Measurements from ENCODE around the gene FRMPD4.

The FRMPD4 gene

DNA sequence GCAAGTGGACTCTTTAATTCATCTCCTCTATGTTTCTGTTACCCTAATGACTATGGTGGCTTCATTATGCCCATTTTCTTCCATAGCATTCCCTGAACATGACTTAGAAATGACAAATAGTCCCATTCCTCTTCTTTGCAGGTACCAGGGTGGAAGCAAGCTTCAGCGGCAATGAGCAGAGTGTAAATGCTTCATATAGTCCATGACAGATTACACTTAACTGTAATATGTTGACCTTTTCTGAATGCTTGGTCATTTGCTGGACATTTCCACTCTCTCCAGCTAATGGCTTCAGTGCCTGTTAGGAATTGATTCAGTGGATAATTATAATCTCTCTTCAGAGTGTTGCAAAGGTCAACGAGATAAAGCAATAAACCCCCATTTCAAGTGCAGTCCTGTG lies 523.2 kb downstream of the FRMPD4 start:
- H3K36me3 ChIP-seq (ENCODE audit: control insufficient read depth, insufficient read depth, low read length): no peaks in the 10 kb centered on the region
- H3K4me1 ChIP-seq (ENCODE audit: control insufficient read depth, insufficient read depth, low read length): no peaks in the 10 kb centered on the region
- H3K9ac ChIP-seq (ENCODE audit: low read length): no peak overlapping the region
- no peaks in the 10 kb centered on the region for H3K27me3 ChIP-seq (ENCODE audit: control insufficient read depth, insufficient read depth, low read length)
- H3K4me3 ChIP-seq (ENCODE audit: low read length): no peak overlapping the region
- H3K9me3 ChIP-seq (ENCODE audit: control insufficient read depth, low read length): no peaks in the 10 kb centered on the region

DNA sequence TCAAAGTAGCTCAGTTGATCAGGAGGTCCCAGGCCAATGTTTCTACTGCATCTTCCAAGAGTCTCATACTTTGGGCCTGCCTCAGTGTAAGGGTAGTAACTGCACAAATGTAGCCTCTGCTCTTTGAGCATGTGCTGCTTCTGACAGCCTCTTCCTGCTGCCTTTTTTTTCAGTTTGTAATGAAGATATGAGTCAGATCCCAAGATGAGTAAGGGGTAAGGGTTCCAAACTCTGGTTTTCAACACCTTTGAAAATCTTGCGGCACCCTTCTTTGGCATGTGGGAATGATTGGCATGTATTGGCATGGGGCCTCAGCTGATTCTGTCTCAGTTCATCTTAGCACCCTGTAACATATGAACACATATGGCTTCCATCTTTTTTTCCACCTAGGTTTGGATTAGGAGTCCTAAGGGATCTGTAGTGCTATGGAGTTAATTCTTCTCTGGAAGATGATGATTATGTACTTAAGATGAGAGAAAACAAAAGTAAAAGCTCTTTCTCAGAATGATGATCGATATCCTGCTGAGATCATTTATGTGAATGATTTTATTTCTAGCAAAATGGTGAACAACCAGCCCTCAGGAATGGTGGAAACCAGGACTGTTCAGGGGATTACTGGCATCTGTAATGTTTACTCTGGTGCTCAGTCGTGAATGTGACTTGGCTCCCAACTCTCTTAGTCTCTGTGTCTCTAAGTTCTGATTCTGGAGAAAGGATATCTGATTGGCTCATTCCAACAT lies 534.3 kb downstream of the FRMPD4 start:
- Histone ChIP-seq H3K9ac (ENCODE audit: low read length) (no peak overlapping the region), H3K4me3 (ENCODE audit: low read length) (no peak overlapping the region), H3K9me3 (ENCODE audit: control insufficient read depth, low read length) (no peaks in the 10 kb centered on the region), H3K4me1 (ENCODE audit: control insufficient read depth, insufficient read depth, low read length) (no peaks in the 10 kb centered on the region), H3K27me3 (ENCODE audit: control insufficient read depth, insufficient read depth, low read length) (no peaks in the 10 kb centered on the region), H3K36me3 (ENCODE audit: control insufficient read depth, insufficient read depth, low read length) (no peaks in the 10 kb centered on the region)

- Histone ChIP-seq H3K36me3 (ENCODE audit: control insufficient read depth, insufficient read depth, low read length) (no peaks in the 10 kb centered on the region), H3K9me3 (ENCODE audit: control insufficient read depth, low read length) (no peaks in the 10 kb centered on the region), H3K4me3 (ENCODE audit: low read length) (no peak overlapping the region)
Measured at GRCh38 chrX:12673487-12673886, 535.2 kb downstream of the FRMPD4 start.

GRCh38 chrX:12679522-12679921 lies 541.2 kb downstream of the FRMPD4 start:
- Histone ChIP-seq H3K9ac (ENCODE audit: low read length) (no peak overlapping the region), H3K9me3 (ENCODE audit: control insufficient read depth, low read length) (no peaks in the 10 kb centered on the region), H3K4me3 (ENCODE audit: low read length) (no peak overlapping the region), H3K27me3 (ENCODE audit: control insufficient read depth, insufficient read depth, low read length) (no peaks in the 10 kb centered on the region), H3K36me3 (ENCODE audit: control insufficient read depth, insufficient read depth, low read length) (no peaks in the 10 kb centered on the region), H3K4me1 (ENCODE audit: control insufficient read depth, insufficient read depth, low read length) (no peaks in the 10 kb centered on the region)

More at GRCh38 chrX:12673487-12673886, 535.2 kb downstream of the FRMPD4 start:
- Histone ChIP-seq H3K4me1 (ENCODE audit: control insufficient read depth, insufficient read depth, low read length) (no peaks in the 10 kb centered on the region), H3K27me3 (ENCODE audit: control insufficient read depth, insufficient read depth, low read length) (no peaks in the 10 kb centered on the region), H3K9ac (ENCODE audit: low read length) (no peak overlapping the region)

DNA sequence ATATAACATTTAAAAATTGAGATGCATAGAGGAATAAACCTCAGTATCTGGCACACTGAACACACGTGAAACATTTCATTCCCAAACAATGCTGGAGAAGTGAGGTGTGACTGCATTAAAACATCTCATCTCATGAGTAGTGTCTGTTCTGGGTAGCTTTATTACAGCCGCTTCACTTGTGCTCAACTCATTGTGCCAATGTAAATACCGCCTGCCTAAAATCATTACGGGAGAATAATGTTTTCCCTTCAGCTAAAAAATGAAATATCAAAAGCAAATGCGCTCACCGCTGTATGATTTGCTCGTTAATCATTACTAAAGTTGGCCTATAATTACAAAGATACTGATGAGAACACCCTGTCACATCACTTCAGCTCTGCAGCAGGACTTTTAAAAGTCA lies 542.8 kb downstream of the FRMPD4 start:
- Histone ChIP-seq H3K4me1 (ENCODE audit: control insufficient read depth, insufficient read depth, low read length) (no peaks in the 10 kb centered on the region), H3K36me3 (ENCODE audit: control insufficient read depth, insufficient read depth, low read length) (no peaks in the 10 kb centered on the region), H3K9ac (ENCODE audit: low read length) (no peak overlapping the region), H3K9me3 (ENCODE audit: control insufficient read depth, low read length) (no peaks in the 10 kb centered on the region), H3K4me3 (ENCODE audit: low read length) (no peak overlapping the region), H3K27me3 (ENCODE audit: control insufficient read depth, insufficient read depth, low read length) (no peaks in the 10 kb centered on the region)

DNA sequence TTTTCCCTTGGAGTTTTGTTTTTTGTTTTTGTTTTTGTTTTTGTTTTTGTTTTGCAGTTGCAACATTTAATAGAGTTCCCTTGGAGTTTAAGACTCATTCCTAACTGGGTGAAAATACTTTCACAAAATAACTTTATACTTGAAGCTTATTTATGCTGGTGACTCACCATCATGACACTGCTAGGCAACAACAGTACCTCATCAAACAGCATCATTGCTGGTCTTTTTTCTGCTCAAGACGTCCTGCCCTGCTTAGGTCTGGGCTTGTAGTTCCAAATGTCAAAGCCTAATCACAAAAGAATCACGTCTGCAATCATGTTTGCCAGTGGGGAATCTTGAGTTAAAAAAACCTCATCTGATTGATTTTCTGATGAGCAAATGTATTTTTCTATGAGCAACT lies 547.3 kb downstream of the FRMPD4 start:
- Histone ChIP-seq H3K4me1 (ENCODE audit: control insufficient read depth, insufficient read depth, low read length) (no peaks in the 10 kb centered on the region), H3K9me3 (ENCODE audit: control insufficient read depth, low read length) (no peaks in the 10 kb centered on the region), H3K27me3 (ENCODE audit: control insufficient read depth, insufficient read depth, low read length) (no peaks in the 10 kb centered on the region), H3K9ac (ENCODE audit: low read length) (no peak overlapping the region), H3K36me3 (ENCODE audit: control insufficient read depth, insufficient read depth, low read length) (no peaks in the 10 kb centered on the region), H3K4me3 (ENCODE audit: low read length) (no peak overlapping the region)

DNA sequence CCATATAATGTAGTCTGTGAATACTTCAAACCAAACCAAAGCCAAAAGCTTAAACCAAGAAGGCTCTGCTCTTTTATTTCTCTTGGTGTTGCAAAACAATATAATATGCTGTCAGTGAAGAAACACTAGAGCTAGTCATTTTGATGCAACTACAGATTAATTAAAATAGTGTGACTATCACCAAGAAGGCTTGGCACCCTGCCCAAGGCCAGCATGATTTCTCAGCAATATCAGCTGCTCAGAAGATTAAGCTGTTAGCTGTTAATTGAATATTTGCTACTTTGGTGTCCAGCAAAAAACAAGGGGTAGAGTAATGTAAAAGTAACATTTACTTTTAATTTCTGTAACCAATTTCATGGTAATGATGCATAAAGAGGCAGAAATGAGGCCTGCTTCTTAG lies 548.1 kb downstream of the FRMPD4 start:
- Histone ChIP-seq H3K27me3 (ENCODE audit: control insufficient read depth, insufficient read depth, low read length) (no peaks in the 10 kb centered on the region), H3K4me3 (ENCODE audit: low read length) (no peak overlapping the region), H3K36me3 (ENCODE audit: control insufficient read depth, insufficient read depth, low read length) (no peaks in the 10 kb centered on the region), H3K4me1 (ENCODE audit: control insufficient read depth, insufficient read depth, low read length) (no peaks in the 10 kb centered on the region), H3K9ac (ENCODE audit: low read length) (no peak overlapping the region), H3K9me3 (ENCODE audit: control insufficient read depth, low read length) (no peaks in the 10 kb centered on the region)

DNA sequence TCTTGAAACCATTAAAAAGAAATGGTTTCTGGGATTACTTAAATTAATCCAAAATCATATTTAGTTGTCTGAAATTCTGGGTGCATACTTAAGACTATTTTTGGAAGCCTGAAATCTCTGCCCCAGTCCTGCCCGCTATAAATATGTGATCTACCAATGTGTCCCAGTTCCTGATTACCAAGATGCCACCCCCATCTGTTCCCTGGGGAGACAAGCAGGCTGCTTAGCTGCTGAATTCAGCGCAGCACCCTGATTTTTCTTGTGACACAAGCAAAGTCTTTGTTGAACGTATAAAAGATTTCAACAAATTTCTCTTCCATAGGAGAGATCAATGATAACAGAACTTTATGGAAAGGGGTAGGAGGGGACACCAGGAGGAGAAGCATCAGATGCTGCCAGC lies 552.4 kb downstream of the FRMPD4 start:
- H3K9ac ChIP-seq (ENCODE audit: low read length): no peak overlapping the region
- H3K4me1 ChIP-seq (ENCODE audit: control insufficient read depth, insufficient read depth, low read length): no peaks in the 10 kb centered on the region
- H3K9me3 ChIP-seq (ENCODE audit: control insufficient read depth, low read length): no peaks in the 10 kb centered on the region
- H3K27me3 ChIP-seq (ENCODE audit: control insufficient read depth, insufficient read depth, low read length): no peaks in the 10 kb centered on the region
- H3K36me3 ChIP-seq (ENCODE audit: control insufficient read depth, insufficient read depth, low read length): no peaks in the 10 kb centered on the region
- no peak overlapping the region for H3K4me3 ChIP-seq (ENCODE audit: low read length)

GRCh38 chrX:12693754-12694153 lies 555.5 kb downstream of the FRMPD4 start:
- H3K36me3 ChIP-seq (ENCODE audit: control insufficient read depth, insufficient read depth, low read length): no peaks in the 10 kb centered on the region
- H3K4me3 ChIP-seq (ENCODE audit: low read length): no peak overlapping the region
- no peak overlapping the region for H3K9ac ChIP-seq (ENCODE audit: low read length)
- no peaks in the 10 kb centered on the region for H3K4me1 ChIP-seq (ENCODE audit: control insufficient read depth, insufficient read depth, low read length)
- no peaks in the 10 kb centered on the region for H3K27me3 ChIP-seq (ENCODE audit: control insufficient read depth, insufficient read depth, low read length)
- H3K9me3 ChIP-seq (ENCODE audit: control insufficient read depth, low read length): no peaks in the 10 kb centered on the region

DNA sequence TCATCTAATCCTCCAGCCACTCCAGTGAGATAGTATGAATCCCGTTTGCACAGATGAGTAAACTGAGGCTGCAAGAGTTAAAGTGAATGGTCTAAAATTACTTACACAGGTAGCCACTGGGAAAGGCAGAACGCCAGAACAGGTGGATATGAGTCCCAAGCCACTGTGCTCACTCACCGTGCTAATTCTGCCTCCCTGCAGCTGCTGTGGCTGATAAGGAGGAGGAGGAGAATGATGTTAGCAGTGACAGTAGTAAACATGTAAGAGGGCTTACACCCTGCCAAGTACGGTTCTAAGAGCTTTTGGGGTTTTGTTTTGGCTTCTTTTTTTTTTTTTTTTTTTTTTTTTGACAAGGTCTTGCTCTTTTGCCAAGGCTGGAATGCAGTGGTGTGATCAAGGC lies 562.5 kb downstream of the FRMPD4 start:
- no peak overlapping the region for H3K9ac ChIP-seq (ENCODE audit: low read length)
- no peak overlapping the region for H3K4me3 ChIP-seq (ENCODE audit: low read length)
- no peaks in the 10 kb centered on the region for H3K9me3 ChIP-seq (ENCODE audit: control insufficient read depth, low read length)
- no peaks in the 10 kb centered on the region for H3K4me1 ChIP-seq (ENCODE audit: control insufficient read depth, insufficient read depth, low read length)
- H3K27me3 ChIP-seq (ENCODE audit: control insufficient read depth, insufficient read depth, low read length): no peaks in the 10 kb centered on the region
- H3K36me3 ChIP-seq (ENCODE audit: control insufficient read depth, insufficient read depth, low read length): no peaks in the 10 kb centered on the region

DNA sequence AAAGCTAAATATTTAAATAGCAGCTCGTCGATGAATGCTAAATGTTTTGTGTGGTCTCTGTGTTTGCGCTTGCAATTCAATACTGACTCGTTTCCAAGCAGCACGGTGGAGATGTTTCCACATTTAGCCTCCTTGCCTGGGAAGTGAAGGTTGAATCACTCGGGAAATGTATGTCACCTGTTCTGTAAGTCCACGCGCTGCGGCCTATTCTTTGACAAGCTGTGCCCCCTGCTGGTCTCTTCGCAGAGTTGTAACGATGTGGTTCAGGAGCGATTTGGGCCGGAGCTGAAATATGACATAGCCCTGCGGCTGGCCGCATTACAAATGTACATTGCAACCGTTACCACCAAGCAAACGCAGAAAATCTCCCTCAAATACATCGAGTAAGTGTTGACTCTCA lies 563.4 kb downstream of the FRMPD4 start:
- H3K9me3 ChIP-seq (ENCODE audit: control insufficient read depth, low read length): no peaks in the 10 kb centered on the region
- no peak overlapping the region for H3K4me3 ChIP-seq (ENCODE audit: low read length)
- H3K36me3 ChIP-seq (ENCODE audit: control insufficient read depth, insufficient read depth, low read length): no peaks in the 10 kb centered on the region
- H3K9ac ChIP-seq (ENCODE audit: low read length): no peak overlapping the region
- no peaks in the 10 kb centered on the region for H3K4me1 ChIP-seq (ENCODE audit: control insufficient read depth, insufficient read depth, low read length)
- H3K27me3 ChIP-seq (ENCODE audit: control insufficient read depth, insufficient read depth, low read length): no peaks in the 10 kb centered on the region

DNA sequence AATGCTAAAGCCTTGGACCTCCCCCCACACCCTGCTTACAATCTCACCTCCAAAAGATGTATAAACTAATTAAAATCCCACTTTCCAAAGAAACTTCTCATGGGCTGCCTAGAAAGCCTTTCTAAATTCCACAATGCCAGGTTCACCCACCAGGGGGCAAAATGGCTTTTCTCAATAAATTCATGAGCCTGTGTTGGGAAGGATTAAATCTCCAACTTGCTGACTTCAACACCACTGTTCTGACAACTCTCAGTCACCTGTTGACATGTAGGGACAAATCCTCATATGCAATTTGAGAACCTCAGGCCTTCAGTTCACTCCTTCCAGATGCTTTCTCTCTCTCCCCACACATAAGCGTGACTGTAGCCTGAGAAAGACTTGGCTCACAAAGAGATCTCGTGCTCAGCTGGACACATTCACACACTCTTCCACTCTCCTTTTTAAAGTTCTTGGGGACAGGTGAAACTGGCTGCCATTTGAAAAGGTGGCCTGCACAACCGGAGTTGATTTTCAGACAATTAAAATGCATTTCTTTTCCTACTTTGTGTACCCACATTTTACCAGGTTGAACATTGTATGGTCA lies 564.3 kb downstream of the FRMPD4 start:
- no peaks in the 10 kb centered on the region for H3K36me3 ChIP-seq (ENCODE audit: control insufficient read depth, insufficient read depth, low read length)
- H3K9ac ChIP-seq (ENCODE audit: low read length): no peak overlapping the region
- H3K9me3 ChIP-seq (ENCODE audit: control insufficient read depth, low read length): no peaks in the 10 kb centered on the region
- H3K4me1 ChIP-seq (ENCODE audit: control insufficient read depth, insufficient read depth, low read length): no peaks in the 10 kb centered on the region
- H3K27me3 ChIP-seq (ENCODE audit: control insufficient read depth, insufficient read depth, low read length): no peaks in the 10 kb centered on the region
- no peak overlapping the region for H3K4me3 ChIP-seq (ENCODE audit: low read length)
